ENCODE results near the gene GLIS2. TPM values are rescaled to one million over a fixed set of nuclear protein-coding genes. Genes with fewer than 3 reads are reported as not detected.
A peak's percentile ranks its signal among the peaks of the same experiment; 100 is the strongest.

The GLIS2 gene
- total RNA-seq, 3 donors from 2014 or later, result 1.7 to 21.1 (median 2.9) TPM

GRCh38 chr16:4385789-4386450, 70.1 kb downstream of the GLIS2 start:
- intact Hi-C loops (cut with DNase I, micrococcal nuclease), result no loop called here
- Histone ChIP-seq H3K4me3 (no peak overlapping the region), H3K9me3 (no peaks in the 10 kb centered on the region), H3K4me1 (ENCODE audit: low read depth) (no peaks in the 10 kb centered on the region), H3K36me3 (ENCODE audit: low read depth) (no peaks in the 10 kb centered on the region)
- ATAC-seq (no peak), DNase-seq (no peak)
- TF ChIP-seq CTCF (IDR thresholded peaks at IDR 0.05), result no peak

- intact Hi-C loops (cut with DNase I, micrococcal nuclease), result no loop called here
- ATAC-seq (peak; percentile 16), DNase-seq (peak in 1 of 3 donors; percentile 55)
- TF ChIP-seq CTCF (IDR thresholded peaks at IDR 0.05), result no peak
- Histone ChIP-seq H3K9me3 (no peaks in the 10 kb centered on the region), H3K36me3 (ENCODE audit: low read depth) (no peaks in the 10 kb centered on the region), H3K4me3 (no peak overlapping the region), H3K4me1 (ENCODE audit: low read depth) (no peaks in the 10 kb centered on the region)
These were observed 70.6 kb downstream of the GLIS2 start for GRCh38 chr16:4386451-4386805.

GRCh38 chr16:4386951-4387565, 71.2 kb downstream of the GLIS2 start:
- H3K9me3 ChIP-seq, result no peaks in the 10 kb centered on the region
- no peaks in the 10 kb centered on the region for H3K36me3 ChIP-seq (ENCODE audit: low read depth)
- ATAC-seq (no peak), DNase-seq (no peak)
- H3K4me3 ChIP-seq, result no peak overlapping the region
- H3K4me1 ChIP-seq (ENCODE audit: low read depth), result no peaks in the 10 kb centered on the region
- intact Hi-C loops (cut with DNase I, micrococcal nuclease), result no loop called here
- TF ChIP-seq CTCF (IDR thresholded peaks at IDR 0.05), result no peak

- Histone ChIP-seq H3K9me3 (no peaks in the 10 kb centered on the region), H3K36me3 (ENCODE audit: low read depth) (no peaks in the 10 kb centered on the region), H3K4me1 (ENCODE audit: low read depth) (no peaks in the 10 kb centered on the region), H3K4me3 (no peak overlapping the region)
- DNase-seq (no peak), ATAC-seq (no peak)
- intact Hi-C loops (cut with DNase I, micrococcal nuclease), result no loop called here
- TF ChIP-seq CTCF (IDR thresholded peaks at IDR 0.05), result no peak
These were observed 71.9 kb downstream of the GLIS2 start for GRCh38 chr16:4387781-4388180.

- no peaks in the 10 kb centered on the region for H3K36me3 ChIP-seq (ENCODE audit: low read depth)
- H3K9me3 ChIP-seq, result no peaks in the 10 kb centered on the region
- DNase-seq, result no peak
- intact Hi-C loops (cut with DNase I, micrococcal nuclease), result no loop called here
- H3K4me1 ChIP-seq (ENCODE audit: low read depth), result no peaks in the 10 kb centered on the region
- ATAC-seq, result no peak
- no peak overlapping the region for H3K4me3 ChIP-seq
- no peak for TF ChIP-seq CTCF (IDR thresholded peaks at IDR 0.05)
These were observed 72.6 kb downstream of the GLIS2 start for GRCh38 chr16:4388271-4389021.

Other genes starting within 250 kb of the GLIS2 start
- gene ADCY9, start 199.6 kb upstream of the GLIS2 start, total RNA-seq, result 10 to 100 TPM; 30.0 to 50.8 (median 41.8) TPM
- 1 to 10 TPM in 1 of 3 donors, under 1 TPM in 2; 0.35 to 1.2 (median 0.41) TPM for gene SRL, start 74.0 kb upstream of the GLIS2 start, total RNA-seq
- gene TFAP4, start 43.0 kb upstream of the GLIS2 start, total RNA-seq, result 10 to 100 TPM in 2 of 3 donors, 1 to 10 TPM in 1; 10.0 to 12.2 (median 12.1) TPM
- 10 to 100 TPM; 31.9 to 35.8 (median 32.6) TPM for gene PAM16, start 35.3 kb downstream of the GLIS2 start, total RNA-seq
- 1 to 10 TPM in 2 of 3 donors, under 1 TPM in 1; 0.93 to 8.4 (median 5.1) TPM for gene VASN, start 55.8 kb downstream of the GLIS2 start, total RNA-seq
- gene CORO7, start 100.5 kb downstream of the GLIS2 start, total RNA-seq, result 10 to 100 TPM; 40.0 to 61.2 (median 49.1) TPM
- 10 to 100 TPM; 47.0 to 58.3 (median 54.8) TPM for gene DNAJA3, start 109.8 kb downstream of the GLIS2 start, total RNA-seq
- 10 to 100 TPM; 32.4 to 48.9 (median 38.4) TPM for gene NMRAL1, start 158.6 kb downstream of the GLIS2 start, total RNA-seq
- gene HMOX2, start 160.3 kb downstream of the GLIS2 start, total RNA-seq, result 10 to 100 TPM; 36.0 to 52.7 (median 49.3) TPM
- gene CDIP1, start 222.7 kb downstream of the GLIS2 start, total RNA-seq, result 10 to 100 TPM; 16.9 to 23.5 (median 19.6) TPM
- gene C16orf96, start 240.3 kb downstream of the GLIS2 start, total RNA-seq, result not detected

Data from mucosa of descending colon (tissue), 3 donors.